ENCODE measurements around the gene TLK1.
"Not testable (repeated sequence)": the region's sequence is repeated elsewhere in the genome, so short reads cannot be mapped to it uniquely, and the experiment has no call there.

TLK1 gene

GRCh38 chr2:171169333-171169732 lies 8.6 kb upstream of the TLK1 start:
- no peak for DNase-seq

- no peak for DNase-seq
Observed at GRCh38 chr2:171167352-171167997, 6.8 kb upstream of the TLK1 start.

- no peak for DNase-seq
Observed at GRCh38 chr2:171166328-171166983, 5.8 kb upstream of the TLK1 start.

- no peak for DNase-seq
Observed at GRCh38 chr2:171165967-171166327, 5.3 kb upstream of the TLK1 start.

GRCh38 chr2:171163261-171163660 lies 2.6 kb upstream of the TLK1 start:
- DNase-seq, result no peak

GRCh38 chr2:171162522-171163197 lies 2.0 kb upstream of the TLK1 start:
- not testable (repeated sequence) for DNase-seq

- DNase-seq, result peak in 1 of 2 experiments; percentile 17
Observed at GRCh38 chr2:171160956-171161740, 455 bp upstream of the TLK1 start.

GRCh38 chr2:171159372-171160118 lies 1.1 kb downstream of the TLK1 start:
- no peak for DNase-seq

- peak in 1 of 2 experiments; percentile 19 for DNase-seq
Observed at GRCh38 chr2:171158790-171159371, 1.8 kb downstream of the TLK1 start.

GRCh38 chr2:171158036-171158789 lies 2.5 kb downstream of the TLK1 start:
- no peak for DNase-seq

- DNase-seq, result no peak
Observed at GRCh38 chr2:171157109-171157500, 3.6 kb downstream of the TLK1 start.

GRCh38 chr2:171154348-171154747 lies 6.3 kb downstream of the TLK1 start:
- DNase-seq, result no peak

GRCh38 chr2:171150694-171151285 lies 9.9 kb downstream of the TLK1 start:
- DNase-seq, result no peak

- DNase-seq, result no peak
Observed at GRCh38 chr2:171149986-171150693, 10.6 kb downstream of the TLK1 start.

GRCh38 chr2:171149171-171149938 lies 11.3 kb downstream of the TLK1 start:
- no peak for DNase-seq

- DNase-seq, result no peak
Observed at GRCh38 chr2:171147081-171147480, 13.6 kb downstream of the TLK1 start.

- no peak for DNase-seq
Observed at GRCh38 chr2:171146633-171147032, 14.1 kb downstream of the TLK1 start.

GRCh38 chr2:171146071-171146470 lies 14.6 kb downstream of the TLK1 start:
- no peak for DNase-seq

- DNase-seq, result no peak
Observed at GRCh38 chr2:171143670-171144062, 17.0 kb downstream of the TLK1 start.

GRCh38 chr2:171142398-171142797 lies 18.3 kb downstream of the TLK1 start:
- DNase-seq, result no peak

Measured in cerebellar nuclear complex (tissue), 1 donor.